ENCODE measurements around the gene HELZ2.

HELZ2 gene

DNA sequence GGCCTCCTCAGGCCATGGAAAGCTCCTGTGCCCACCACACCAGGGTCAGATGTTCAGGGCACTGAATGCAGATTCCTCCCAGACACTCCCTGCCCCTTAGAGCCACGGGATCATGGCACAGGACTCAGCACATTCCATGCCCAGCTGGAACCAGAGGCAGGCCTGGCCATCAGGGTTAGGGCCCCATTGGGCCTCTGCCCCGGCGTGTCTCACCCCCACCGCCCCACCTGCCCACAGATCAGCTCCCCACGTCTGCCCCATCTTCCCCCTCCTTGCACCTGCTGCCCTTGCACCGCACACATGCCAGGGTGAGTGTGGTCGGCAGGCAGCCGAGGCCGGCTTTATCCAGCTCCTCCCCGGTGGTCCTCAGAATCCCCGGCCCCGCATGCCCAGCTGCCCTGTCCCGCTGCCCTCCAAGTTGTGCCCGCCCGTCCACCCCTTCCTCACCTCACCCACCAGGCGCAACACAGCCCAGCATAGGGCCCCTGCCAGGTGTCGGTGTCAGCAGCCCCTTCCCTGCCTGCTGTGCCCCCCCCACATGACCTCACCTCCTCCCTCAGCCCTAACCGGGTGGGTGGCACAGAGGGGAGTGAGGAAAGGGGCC lies 24.3 kb downstream of the HELZ2 start:
- DNase-seq = no peak

- DNase-seq = no peak
These were observed 25.0 kb downstream of the HELZ2 start for GRCh38 chr20:63549019-63549418.

DNA sequence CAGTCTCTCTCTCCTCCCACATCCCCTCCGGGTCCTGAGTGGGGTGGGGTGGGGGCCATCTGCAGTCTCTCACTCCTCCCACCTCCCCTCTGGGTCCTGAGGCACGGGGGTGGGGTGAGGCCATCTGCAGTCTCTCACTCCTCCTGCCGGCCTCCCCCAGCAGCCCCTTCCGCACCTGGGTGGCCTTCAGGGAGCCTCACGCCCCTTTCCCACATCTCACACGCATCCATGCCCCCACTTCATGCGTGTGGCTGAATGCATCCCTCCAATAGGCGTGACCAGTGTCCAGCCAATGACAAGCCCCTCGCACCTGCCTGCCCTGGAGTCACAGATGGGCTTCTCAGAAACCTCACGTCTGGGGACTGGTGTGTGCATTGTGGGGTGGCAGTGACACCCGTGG lies 25.5 kb downstream of the HELZ2 start:
- DNase-seq = no peak

DNA sequence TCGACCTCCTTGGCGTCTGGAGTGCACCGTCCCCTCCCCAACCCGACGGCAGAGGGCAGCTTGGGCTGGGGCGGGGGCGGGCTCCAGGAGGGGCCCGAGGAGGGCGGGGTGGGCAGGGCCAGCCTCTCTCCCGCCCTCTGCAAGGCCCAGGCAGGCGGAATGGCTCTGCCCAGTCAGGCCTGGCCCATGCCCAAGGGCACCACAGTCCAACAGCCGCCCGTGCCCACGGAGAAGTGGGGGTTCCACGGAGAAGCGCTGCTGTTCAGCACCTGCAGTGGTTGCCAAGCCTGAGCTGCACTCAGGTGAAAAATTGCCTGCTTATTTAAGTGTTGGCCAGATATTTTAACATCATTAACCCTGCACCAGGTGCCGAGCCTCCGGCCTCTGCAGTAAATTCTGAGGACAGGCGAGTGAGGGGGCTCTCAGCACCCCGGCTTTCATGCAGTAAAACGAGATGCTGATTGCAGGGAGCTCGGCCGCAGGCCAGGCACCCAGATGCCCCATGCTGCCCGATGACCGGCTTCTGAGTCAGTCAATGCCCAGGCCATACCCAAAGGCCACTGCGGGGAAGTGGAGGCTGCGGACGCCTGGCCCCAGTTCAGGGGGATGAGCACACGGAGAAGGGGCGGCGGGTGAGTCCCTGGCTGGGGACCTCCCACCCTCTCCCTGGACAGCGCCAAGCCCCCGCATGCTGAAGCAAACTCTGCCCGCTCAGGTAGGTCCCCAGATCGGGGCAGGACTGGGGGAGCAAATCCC lies 26.1 kb downstream of the HELZ2 start, which contains the start of gene SRMS:
SRMS (minus strand) TSS at position 25 of the 756 bp plus-strand sequence. CDS start 286 bp downstream, outside the sequence.
- DNase-seq = no peak

- DNase-seq = no peak
These were observed 26.9 kb downstream of the HELZ2 start for GRCh38 chr20:63546956-63547724.

DNA sequence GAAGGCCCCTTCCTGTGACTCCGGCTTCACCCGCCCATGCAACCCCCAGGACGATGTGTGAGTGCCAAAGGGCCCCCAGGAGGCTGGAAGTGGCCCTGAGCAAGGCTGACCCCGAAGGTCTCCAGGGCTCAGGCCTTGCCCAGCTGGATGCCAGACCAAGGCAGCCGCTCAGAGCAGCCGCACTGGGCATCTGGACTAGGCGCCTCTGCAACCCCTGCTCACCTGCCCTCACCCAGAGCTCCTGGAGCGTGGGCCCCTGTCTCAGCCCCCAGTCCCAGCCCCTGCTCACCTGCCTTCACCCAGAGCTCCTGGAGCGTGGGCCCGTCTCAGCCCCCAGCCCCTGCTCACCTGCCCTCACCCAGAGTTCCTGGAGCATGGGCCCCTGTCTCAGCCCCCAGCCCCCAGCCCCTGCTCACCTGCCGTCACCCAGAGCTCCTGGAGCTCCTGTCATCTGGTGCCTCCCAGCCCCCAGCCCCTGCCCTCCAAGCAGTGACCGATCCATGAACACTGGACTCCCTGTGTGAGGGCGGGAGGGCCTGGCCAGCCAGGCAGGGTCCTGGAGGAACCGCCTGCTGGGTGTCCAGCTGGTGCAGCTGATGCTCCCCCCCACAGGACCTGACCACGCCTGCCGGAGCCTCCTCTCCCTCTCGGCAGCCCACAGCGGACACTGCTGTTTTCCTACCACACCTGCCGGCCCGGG lies 27.6 kb downstream of the HELZ2 start:
- DNase-seq = no peak

GRCh38 chr20:63545814-63546213 lies 28.2 kb downstream of the HELZ2 start:
- no peak for DNase-seq

GRCh38 chr20:63544958-63545516 lies 29.0 kb downstream of the HELZ2 start:
- no peak for DNase-seq

- DNase-seq = no peak
These were observed 29.6 kb downstream of the HELZ2 start for GRCh38 chr20:63544241-63544957.

GRCh38 chr20:63543733-63544132 lies 30.3 kb downstream of the HELZ2 start:
- DNase-seq = no peak

DNA sequence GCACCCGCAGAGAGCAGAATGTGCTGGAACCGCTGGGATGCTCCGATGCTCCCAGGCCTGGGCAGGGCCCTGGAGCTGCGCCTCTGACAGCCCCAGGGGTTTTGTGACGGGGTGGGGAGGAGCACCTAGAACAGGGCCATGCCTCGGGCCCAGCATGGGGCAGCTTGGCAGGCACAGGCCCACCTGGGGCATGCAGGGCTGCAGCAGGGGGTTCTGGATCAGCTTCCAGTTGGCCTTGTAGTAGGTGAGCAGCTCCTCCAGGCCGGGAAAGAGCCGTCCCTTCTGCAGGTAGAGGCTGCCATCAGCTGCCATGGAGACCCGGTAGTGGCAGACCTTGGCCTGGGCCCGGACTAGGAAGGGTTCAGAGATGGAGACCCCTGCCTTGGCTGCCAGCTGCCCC lies 30.9 kb downstream of the HELZ2 start:
- no peak for DNase-seq

DNA sequence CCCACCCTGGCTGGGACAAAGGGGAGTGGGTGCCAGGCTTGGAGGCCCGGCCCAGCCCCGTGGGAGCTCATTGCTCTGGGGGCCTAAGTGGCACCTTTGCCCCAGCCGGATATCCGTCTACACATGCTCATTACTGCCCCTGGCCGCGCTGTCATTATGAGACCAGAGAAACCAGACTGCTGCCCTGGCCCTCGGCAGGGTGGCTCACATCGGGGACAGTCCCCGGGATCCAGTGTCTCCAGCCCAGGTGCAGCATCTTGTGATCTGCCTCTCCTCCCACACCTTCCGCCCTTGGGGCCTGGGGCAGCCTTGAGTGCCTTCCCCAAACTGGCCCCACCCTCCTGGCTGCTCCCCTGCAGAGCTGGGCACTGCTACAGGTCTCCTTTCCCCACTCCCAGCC lies 31.3 kb downstream of the HELZ2 start:
- no peak for DNase-seq

GRCh38 chr20:63542031-63542559 lies 31.9 kb downstream of the HELZ2 start:
- DNase-seq = no peak

DNA sequence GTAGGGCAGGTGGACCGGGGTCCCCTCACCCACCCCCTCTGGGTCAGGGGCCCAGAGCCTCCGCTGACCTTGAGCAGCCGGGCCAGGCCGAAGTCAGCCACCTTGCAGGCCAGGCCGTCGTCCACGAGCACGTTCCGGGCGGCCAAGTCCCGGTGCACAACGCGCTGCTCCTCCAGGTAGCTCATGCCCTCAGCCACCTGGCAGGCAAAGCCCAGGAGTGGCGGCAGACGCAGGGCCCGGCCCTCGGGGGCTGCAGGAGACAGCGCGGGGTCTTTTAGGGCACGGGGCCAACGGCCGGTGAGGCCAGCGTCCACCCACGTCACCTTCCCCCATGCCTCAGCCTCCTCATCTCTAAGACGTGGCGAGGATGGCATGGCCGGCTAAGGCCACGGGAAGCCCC lies 32.7 kb downstream of the HELZ2 start:
- no peak for DNase-seq

DNA sequence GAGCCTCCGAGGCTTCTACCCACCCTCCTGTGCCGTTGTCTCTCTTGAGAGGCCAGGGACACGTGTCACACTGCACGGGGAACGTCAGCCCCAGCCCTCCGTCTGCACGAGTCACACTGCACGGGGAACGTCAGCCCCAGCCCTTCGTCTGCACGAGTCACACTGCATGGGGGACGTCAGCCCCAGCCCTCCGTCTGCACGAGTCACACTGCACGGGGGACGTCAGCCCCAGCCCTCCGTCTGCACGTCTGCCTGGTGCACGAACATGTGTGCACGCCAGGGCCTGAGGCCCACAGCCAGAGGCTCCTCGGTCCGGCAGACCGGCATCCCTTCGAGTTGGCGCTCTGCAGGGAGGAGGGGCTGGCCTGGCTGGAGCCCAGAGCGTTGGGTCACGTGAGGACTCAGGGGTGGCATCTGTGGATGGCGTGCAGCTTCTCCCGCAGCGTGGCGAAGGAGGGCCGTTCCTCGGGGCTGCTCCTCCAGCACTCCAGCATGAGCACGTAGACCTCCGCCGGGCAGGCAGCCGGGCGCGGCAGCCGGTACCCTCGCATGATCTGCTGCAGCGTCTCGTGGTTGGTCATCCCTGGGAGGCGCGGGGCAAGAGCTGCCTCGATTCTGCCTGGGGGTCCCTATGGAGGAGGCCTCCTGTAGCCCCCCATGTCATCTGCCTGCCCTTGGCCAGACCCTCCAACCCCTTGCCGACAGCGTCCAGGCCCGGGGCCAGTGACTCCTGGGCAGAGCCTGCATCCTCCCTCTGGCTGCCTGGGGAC lies 33.4 kb downstream of the HELZ2 start:
- no peak for DNase-seq

GRCh38 chr20:63539441-63540370 lies 34.3 kb downstream of the HELZ2 start:
- no peak for DNase-seq

- DNase-seq = no peak
These were observed 35.0 kb downstream of the HELZ2 start for GRCh38 chr20:63539092-63539430.

- DNase-seq = peak; percentile 42
These were observed 35.6 kb downstream of the HELZ2 start for GRCh38 chr20:63538204-63539091.
